GM12874 (cell line): ENCODE measurements around the gene KIFC1.

ENCODE experiments used
- TF ChIP-seq, protein P1 (sequence below): IDR thresholded peaks from 2 replicates; pipeline ENCODE4 v1.5.1; 2011; ENCODE audit warnings: low read depth, mild to moderate bottlenecking, control low read depth, low read length, moderate library complexity; ENCODE audit not compliant: insufficient read depth

The KIFC1 gene

DNA sequence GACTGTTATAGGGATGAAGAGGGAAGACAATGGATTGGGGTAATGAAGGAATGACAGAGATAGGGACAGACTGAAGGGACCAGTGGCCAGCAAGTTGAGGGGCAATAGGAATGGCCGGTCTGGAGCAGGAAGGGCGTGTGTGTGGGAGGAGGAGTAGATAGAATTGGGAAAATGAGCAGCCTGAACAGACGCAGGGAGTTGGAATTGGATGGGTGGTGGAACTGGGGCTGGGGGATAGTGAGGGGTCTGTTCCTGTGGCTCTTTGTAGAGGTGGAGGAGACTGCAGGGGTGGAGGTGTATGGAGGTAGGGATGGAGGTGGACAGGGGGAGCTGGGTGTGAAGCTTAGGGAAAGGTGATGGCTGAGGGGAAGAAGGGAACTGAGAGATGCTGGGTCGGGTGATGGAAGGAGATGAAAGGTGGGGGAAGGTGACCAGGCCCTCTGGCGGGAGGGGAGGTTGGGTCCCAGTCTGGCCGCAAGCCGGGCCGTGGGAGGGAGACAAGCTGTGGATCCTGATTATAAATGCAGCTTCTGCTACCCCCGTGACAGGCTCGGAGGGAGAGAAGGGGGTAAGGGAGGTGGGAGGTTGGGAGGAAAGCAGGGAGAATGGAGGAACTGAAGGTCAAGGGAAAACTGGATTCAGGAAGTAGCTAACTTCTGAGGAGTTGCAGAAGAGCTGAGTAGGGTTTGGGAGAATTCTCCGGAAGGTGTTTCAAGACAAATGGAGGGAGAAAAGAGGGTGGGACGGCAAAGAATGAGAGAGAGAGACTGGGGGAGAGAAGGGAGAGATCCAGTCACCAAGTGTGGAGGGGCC is 33.4 kb downstream of the KIFC1 start:
- TF ChIP-seq, protein P1, sequence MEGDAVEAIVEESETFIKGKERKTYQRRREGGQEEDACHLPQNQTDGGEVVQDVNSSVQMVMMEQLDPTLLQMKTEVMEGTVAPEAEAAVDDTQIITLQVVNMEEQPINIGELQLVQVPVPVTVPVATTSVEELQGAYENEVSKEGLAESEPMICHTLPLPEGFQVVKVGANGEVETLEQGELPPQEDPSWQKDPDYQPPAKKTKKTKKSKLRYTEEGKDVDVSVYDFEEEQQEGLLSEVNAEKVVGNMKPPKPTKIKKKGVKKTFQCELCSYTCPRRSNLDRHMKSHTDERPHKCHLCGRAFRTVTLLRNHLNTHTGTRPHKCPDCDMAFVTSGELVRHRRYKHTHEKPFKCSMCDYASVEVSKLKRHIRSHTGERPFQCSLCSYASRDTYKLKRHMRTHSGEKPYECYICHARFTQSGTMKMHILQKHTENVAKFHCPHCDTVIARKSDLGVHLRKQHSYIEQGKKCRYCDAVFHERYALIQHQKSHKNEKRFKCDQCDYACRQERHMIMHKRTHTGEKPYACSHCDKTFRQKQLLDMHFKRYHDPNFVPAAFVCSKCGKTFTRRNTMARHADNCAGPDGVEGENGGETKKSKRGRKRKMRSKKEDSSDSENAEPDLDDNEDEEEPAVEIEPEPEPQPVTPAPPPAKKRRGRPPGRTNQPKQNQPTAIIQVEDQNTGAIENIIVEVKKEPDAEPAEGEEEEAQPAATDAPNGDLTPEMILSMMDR = no peak

DNA sequence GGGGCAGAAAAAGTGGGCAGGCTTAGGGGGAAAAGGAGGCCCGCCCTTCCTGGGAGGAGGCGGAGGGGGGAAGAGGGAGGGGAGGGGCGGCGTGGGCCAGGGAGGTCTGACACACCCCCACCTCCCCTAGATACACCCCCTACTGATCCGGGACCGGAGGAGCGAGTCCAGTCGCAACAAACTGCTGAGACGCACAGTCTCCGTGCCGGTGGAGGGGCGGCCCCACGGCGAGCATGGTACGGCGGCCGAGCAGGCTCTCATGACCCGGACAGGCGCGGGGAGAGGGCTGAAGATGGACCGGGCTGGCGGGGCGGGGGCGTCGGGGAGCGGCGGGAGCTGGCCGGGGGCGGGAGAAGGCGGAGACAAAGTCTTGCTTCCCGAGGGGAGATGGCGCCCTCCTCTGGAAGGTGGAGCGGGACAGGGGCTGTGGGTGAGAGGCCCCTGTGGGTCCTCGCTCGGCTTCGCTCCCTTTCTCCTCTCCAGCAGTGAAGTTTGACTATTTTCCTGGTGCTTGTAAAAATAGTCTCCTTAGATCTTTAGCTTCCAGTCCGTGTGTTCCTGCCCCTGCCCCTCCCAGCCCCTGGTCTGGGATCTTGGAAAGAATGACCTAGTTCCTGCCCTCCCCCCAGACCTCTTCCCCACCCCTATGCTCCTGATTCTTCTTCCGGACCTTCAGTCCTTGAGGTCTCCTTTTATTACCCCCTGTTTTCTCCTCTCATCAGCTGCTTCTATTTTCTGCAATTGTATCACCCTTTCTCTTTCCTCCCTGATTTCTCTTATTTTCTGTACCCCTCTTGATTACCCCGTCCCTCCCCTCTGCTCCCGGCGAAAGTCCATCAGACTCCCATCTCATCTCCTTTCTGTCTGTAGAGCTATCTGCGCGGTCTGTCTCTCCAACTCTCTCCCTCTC is 34.3 kb downstream of the KIFC1 start:
- TF ChIP-seq, protein P1 = peak; percentile 71

DNA sequence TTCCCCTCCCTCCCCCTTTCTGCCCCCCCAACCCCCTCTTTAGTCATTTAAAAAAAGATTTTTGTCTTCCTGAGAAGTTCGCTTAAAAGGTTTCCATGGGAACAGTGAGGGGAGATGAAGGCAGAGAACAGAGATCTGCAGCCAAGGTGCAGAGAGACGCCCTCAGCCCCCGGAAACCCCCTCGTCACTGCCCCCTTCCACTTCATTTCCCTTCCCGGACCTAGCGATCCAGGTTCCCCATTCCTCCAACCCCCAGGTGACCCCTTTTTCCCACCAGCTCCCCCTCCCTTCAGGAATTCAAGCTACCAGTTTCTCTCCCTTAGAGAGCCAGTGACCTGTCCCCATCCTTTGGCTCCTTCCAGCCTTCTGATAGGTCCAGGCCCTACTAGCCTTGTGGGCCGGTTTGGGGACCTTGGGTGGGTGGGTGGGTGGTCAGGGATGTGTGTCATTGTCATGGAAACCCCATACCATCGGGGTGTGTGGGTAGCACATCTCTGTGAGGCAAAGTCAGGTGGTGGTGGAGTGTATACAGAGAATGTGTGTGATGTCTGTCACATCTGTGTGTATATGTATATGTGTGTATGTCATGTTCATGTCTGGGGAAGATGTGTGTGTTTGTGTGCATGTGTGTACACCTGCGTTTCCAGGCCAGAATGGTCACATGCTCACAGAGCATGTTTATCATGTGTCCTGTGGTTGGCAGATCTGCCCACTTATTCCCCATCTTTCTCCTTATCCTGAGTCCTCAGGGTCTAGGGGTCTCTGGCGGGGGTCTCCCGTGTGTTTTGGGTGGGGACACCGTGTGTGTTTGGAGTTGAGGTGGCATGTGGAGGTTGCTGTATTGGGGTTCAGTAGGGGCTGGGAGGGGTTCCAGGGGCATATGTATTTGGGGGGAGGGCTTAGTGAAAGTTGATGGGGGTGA is 35.2 kb downstream of the KIFC1 start:
- TF ChIP-seq, protein P1 = no peak

DNA sequence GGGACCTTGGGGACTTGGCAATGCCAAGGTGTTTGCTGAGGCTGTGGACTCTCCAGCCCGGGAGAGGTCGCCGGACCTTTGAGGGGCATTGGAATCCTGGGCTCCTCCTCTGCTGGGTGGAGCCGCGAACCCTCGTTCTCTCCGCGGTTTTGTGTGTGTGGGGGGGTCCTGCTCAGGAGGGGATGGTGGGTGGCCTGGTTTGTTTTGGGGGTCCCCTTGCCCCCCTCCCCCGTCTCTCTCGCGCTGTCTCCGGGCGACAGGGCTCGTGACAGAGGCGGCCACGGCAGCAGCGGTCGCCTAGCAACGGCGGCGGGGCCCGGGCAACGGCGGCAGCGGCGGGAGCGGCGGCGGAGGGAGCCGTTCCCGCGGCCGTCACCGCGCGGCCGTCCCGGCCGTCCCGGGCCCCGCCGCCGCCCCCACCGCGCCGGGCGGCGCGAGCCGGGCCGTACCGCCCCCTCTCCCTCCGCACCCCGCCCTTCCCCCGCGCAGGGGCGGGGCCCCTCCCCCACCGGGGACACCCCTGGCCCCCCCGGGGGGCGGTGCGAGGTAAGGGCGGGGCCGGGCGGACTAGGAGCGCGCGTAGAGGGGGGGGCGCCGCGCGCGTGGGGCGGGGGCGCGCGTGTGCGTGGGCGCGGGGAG is 36.1 kb downstream of the KIFC1 start:
- TF ChIP-seq, protein P1 = no peak

DNA sequence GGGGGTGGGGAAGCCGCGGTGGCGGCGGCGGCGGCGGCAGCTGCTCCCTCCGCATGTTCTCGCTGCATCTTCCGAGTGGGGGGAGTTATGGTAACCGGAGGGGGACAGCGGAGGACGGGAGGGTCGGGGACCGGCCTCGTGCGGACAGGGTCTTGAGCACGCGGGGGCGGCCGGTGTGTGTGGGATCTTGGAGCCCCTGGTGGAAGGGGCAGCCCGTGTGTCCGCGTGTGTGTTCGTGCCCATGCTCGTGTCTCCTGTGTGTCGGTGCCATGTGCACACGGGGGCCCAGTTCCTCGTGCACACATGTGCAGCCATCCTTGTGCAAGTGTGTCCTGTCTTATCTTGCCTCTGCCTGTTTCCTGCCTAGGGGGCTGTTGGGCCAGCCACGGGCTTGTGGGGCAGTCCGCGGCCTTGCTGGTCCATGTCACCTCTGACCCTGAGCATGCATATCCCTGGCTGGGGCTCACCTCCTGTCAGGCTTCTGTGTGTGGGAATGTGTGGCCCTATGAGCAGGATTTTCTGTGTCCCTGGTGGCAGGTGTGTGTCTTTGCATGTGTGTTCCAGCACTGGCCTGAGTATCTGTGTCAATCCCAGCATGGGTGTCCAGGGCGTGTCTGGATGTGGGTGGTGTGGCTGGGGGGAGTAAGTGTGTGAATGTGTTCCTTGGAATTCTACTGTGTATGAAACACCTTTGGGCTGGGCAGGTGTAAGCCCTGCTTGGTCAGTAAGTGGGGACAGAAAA is 36.8 kb downstream of the KIFC1 start:
- TF ChIP-seq, protein P1 = peak; percentile 52

DNA sequence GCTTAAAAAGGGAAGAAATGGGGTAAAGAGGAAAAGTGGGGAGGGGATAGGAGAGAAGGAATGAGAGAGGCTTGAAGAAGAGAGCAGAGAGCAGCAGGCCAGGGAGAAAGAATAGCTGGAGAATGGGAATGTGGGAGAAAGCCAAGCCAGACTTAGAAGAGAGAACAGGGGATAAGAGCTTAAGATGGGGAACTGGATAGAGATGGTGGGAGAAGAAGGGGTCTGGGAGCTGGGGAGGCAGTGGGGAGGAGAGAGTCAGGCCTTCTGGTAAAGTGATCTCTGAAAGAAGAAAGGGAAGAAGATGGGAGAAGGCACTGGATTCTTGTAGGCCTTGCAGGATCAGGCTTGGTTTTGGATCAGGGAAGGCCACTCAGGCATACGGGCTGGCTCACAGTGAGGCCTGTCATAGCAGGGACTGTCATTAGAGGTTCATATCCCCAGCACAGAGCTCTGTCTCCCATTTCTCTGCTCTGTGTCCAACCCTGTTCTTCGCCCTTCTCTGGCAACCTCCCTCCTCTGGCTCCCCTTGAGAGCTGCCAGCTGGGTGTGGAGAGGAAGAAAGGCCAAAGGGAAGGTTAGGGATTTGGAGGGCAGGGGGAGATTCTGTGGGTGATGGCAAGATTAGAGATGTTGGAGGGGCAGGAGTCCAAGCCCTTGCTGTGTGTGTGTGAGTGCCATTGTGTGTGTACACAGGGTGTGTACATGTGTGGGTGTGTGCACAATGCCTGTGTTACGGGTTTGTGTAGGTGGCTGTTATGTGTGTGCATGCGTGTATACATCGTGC is 37.5 kb downstream of the KIFC1 start:
- TF ChIP-seq, protein P1 = no peak
